Measurements from ENCODE around the gene FSCN2. TPM values are rescaled to one million over a fixed set of nuclear protein-coding genes. Genes with fewer than 3 reads are reported as not detected.

Gene FSCN2
- total and polyA plus RNA-seq, 12 donors, result 0.22 to 1.9 (median 0.72) TPM; not detected in 1

- Histone ChIP-seq H3K27me3 (no peaks in the 10 kb centered on the region), H3K4me3 (peak overlapping the region in 3 of 4 donors; percentile 24 to 68 (median 46)), H3K4me1 (replicated peaks in 1 of 2) (peaks cover 11 to 30% of the 10 kb centered on the region in 2 donors), H3K36me3 (replicated peaks in 1 of 2) (no peaks in the 10 kb centered on the region), H3K27ac (peak overlapping the region in 3 of 5 donors; percentile 60 to 87 (median 70)), H3K9me3 (replicated peaks in 1 of 3) (no peaks in the 10 kb centered on the region)
- TF ChIP-seq POLR2A (IDR thresholded peaks at IDR 0.05) (no peak), CTCF (IDR thresholded peaks at IDR 0.05) (no peak)
- DNase-seq, result no peak
- intact Hi-C loops (cut with DNase I), result loop anchor here (5.0 to 10.0 kb wide), 3 partner anchors 94 to 344 kb away; partner anchors contain the start of gene BAHCC1 (in 1 of the 2)
- WGBS, 4 donors, result 9 to 47% (median 15%) methylated on average over 10 to 52 of the region's 52 CpGs; no CpG with 5 or more reads in 1 of the 4 donors
Measured at GRCh38 chr17:81488276-81488860, 39.8 kb upstream of the FSCN2 start.

- WGBS, 4 donors, result 80 to 82% (median 81%) methylated on average over 13 to 27 of the region's 27 CpGs
- TF ChIP-seq CTCF (IDR thresholded peaks at IDR 0.05) (no peak), POLR2A (IDR thresholded peaks at IDR 0.05) (no peak)
- Histone ChIP-seq H3K4me1 (replicated peaks in 1 of 2) (peaks cover 11 to 21% of the 10 kb centered on the region in 2 donors), H3K4me3 (no peak overlapping the region), H3K36me3 (replicated peaks in 1 of 2) (no peaks in the 10 kb centered on the region), H3K27me3 (no peaks in the 10 kb centered on the region), H3K9me3 (replicated peaks in 1 of 3) (no peaks in the 10 kb centered on the region), H3K27ac (no peak overlapping the region)
- DNase-seq, result no peak
- intact Hi-C loops (cut with DNase I), result loop anchor here (5.0 to 10.0 kb wide), 3 partner anchors 95 to 345 kb away; partner anchors contain the start of gene BAHCC1 (in 1 of the 2)
Measured at GRCh38 chr17:81489012-81489997, 38.9 kb upstream of the FSCN2 start.

- intact Hi-C loops (cut with DNase I), result loop anchor here (5.0 to 10.0 kb wide), 3 partner anchors 95 to 345 kb away; partner anchors contain the start of gene BAHCC1 (in 1 of the 2)
- no peaks in the 10 kb centered on the region for H3K9me3 ChIP-seq (replicated peaks in 1 of 3)
- H3K4me1 ChIP-seq (replicated peaks in 1 of 2), result peaks cover 11 to 17% of the 10 kb centered on the region in 2 donors
- H3K27ac ChIP-seq, result no peak overlapping the region
- DNase-seq, result no peak
- no peaks in the 10 kb centered on the region for H3K36me3 ChIP-seq (replicated peaks in 1 of 2)
- WGBS, 4 donors, result 43 to 58% (median 49%) methylated on average over 7 to 14 of the region's 14 CpGs
- H3K4me3 ChIP-seq, result no peak overlapping the region
- TF ChIP-seq CTCF (IDR thresholded peaks at IDR 0.05) (no peak), POLR2A (IDR thresholded peaks at IDR 0.05) (no peak)
- H3K27me3 ChIP-seq, result no peaks in the 10 kb centered on the region
Measured at GRCh38 chr17:81489998-81490992, 37.9 kb upstream of the FSCN2 start.
